ENCODE results near the gene KHDC1L.
A peak's percentile ranks its signal among the peaks of the same experiment; 100 is the strongest.

DNA sequence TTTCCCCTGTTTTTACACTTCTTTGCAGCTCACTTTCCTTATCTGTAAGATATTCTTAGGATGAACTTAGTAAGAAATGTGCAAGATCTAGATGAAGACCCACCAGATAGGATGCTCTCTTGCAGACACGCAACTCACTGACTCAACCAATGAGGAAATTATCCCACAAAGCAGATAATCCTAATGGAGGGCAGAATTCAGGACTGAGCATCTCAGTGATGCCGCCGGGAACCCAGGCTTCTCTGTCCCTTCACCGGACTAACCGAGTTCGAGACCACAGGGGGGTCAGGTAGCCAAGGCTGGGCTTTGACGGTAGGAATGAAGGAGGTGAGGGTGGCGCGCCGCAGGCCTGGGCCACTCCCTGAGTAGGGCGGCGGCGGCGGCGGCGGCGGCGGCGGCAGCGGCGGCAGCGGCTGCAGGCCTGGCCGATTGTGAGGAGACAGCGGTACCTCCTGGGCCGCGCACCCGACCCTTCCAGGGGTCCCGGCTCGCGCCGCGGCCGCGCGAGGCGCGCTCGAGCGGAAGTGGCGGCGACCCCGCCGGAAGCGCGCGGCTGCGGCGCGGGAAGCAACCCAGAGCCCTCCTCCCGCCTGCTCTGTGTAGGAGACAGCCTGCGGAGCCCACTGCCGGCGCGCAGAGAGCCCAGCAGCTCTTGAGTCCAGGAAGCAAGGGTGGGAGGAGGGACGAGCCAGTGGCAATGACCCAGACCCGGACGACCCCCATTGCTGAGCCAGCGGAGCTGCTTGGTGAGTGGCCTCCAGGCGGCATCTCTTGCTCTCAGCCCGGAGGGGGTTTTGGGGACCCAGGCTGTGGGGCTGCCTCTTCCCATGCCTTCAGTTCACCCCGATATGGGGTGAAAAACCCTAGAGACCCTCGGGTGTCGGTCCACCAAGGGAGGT, 37.6 kb upstream of the KHDC1L start, which contains the start of gene KHDC1:
- TF ChIP-seq POLR2AphosphoS5 (IDR thresholded peaks at IDR 0.05; ENCODE audit: borderline replicate concordance, low read depth, low read length): peak; percentile 86
- no peak for TF ChIP-seq EZH2 (IDR thresholded peaks at IDR 0.05)
